HG03135 (cell line): Measurements from ENCODE around the gene ZNG1E.
"Not testable (repeated sequence)": the region's sequence is repeated elsewhere in the genome, so short reads cannot be mapped to it uniquely, and the experiment has no call there.

ENCODE experiments used
- ATAC-seq: cut with Tn5 transposase; IDR thresholded peaks from one replicate; pipeline ENCODE4 v1.9.1; 2021; ENCODE audit warnings: mild to moderate bottlenecking, moderate library complexity; ENCODE audit not compliant: unreplicated experiment

Gene ZNG1E

DNA sequence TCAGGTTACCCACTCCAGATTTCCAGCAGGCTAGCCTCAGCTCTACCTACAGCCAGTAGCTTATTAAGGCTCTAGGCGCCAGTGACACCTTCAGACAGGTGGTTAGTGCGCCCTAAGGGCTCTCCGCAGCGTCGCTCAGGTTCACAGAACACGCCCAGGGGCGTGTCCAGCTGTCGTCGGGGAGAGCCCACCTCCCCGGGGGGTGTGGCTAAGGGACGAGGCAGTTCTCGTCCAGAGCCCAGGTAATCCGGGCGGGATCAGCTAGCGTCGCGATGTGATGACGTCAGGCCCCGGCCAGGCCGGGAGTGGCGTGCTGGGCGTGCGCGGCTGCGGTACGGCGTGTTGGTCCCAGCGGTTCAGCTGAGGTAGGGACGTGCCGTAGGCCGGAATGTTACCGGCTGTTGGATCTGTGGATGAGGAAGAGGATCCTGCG is at the start of gene ZNG1E:
TSS of gene ZNG1E (plus strand) at position 340 of the 433 bp plus-strand sequence. CDS start at position 389, 49 bp downstream.
- not testable (repeated sequence) for ATAC-seq

DNA sequence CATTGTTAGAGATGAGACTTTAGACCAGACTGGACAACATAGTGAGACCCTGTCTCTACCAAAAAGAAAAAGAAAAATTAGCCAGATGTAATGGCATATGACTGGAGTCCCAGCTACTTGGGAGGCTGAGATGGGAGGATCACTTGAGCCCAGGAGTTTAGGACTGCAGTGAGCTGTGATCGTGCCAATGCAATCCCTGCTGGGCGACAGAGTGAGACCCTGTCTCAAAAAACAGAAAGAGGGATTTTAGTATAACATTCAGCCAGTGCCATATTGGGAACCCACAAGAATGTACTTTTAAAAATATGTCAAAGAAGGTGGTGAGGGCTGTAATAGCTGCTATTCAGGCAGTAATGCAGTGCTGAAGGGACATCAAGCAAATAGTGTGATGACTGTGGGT is 2.1 kb upstream of the ZNG1E start:
- ATAC-seq: not testable (repeated sequence)

DNA sequence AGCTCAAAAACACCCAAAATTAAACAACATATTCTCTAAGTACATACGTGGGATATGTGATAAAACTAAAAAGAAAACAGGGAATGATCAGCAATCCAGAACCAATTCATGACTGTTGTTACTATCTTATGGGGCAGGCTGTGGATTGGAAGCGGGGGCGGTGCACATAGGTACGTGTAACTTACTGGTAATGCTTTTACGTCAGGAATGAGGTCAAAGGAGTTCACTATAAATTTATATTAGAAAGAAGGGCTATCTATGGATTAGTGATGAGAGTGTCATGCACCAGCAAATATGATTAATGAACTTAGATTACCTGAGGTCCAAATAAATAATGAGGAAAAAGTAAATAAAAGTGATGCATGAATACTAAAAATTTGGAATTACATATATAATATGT is 710 bp upstream of the ZNG1E start:
- ATAC-seq: not testable (repeated sequence)

DNA sequence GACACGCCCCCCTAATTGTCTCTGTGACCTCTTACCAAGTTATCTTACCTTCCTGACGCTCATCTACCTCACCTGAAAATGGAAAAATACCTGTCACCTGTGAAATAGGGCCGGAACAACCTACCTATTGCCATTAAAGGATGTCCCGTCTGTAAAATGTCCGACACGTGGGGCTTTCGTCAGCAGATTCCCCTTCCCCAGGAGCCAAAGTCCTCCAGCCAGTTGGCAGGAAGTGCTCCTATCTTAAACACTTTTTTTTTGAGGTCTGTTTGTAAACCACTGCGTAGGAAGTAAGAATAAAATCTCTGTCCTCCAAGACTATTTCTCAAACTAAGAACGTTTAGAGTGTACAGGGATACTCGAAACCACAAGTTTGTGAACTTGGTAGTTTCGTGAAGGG is 661 bp downstream of the ZNG1E start:
- ATAC-seq: not testable (repeated sequence)

DNA sequence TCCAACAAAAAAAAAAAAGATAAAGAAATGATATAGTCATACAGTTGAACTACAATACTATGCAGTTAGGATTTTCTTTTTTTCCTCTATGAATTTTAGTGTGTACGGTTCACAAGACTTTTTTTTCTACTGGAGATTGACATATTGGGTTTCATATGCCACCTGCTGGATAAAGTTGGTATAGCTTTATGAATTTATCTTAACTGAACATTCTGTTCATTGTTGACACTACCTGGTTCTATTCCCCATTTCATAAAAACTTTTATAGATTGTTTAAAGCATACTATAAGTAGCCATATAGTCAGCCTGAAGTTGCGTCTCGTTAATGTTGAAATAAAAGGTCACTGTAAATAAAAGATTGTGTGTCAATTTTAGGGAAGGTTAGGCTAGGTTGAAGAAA is 2.8 kb downstream of the ZNG1E start:
- not testable (repeated sequence) for ATAC-seq

DNA sequence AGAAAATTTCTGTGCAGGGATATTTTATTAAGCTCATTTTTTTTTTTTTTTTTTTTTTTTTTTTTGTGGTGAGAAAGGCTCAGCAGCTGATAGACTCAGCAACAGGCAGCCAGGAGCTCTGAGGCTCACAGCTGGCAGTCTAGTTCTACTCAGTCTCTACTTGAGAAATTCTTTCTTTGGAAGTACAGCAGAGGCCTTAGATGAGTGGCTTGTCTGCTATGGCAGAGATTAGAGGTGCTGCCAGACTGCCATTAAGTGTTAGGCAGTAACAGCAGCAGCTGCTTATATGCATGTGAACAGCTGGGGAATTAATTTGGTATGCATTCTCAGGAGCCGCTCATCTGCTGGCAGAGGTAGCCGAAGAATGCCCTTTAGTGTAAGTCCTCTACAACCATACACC is 27.8 kb downstream of the ZNG1E start:
- not testable (repeated sequence) for ATAC-seq

DNA sequence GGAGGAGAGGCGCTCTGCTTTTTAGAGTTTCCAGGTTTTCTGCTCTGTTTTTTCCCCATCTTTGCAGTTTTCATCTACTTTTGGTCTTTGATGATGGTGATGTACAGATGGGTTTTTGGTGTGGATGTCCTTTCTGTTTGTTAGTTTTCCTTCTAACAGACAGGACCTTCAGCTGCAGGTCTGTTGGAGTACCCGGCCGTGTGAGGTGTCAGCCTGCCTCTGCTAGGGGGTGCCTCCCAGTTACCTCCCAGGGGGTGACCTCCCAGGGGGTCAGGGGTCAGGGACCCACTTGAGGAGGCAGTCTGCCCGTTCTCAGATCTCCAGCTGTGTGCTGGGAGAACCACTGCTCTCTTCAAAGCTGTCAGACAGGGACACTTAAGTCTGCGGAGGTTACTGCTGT is 38.7 kb downstream of the ZNG1E start:
- ATAC-seq: not testable (repeated sequence)

DNA sequence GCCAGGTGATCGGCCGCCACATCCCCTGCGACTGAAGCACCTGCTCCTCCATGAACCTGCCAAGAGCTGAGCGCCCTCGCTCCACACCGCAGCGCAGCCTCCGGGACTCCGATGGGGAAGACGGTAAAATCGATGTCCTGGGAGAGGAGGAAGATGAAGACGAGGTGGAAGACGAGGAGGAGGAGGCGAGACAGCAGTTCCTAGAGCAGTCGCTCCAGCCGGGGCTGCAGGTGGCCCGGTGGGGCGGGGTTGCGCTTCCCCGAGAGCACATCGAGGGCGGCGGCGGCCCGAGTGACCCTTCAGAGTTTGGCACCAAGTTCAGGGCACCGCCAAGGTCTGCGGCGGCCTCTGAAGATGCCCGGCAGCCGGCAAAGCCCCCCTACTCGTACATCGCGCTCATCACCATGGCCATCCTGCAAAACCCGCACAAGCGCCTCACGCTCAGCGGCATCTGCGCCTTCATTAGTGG is 61.4 kb downstream of the ZNG1E start, which contains the start of gene FOXD4L4:
TSS of gene FOXD4L4 (plus strand) at position 51 of the 469 bp plus-strand sequence. CDS start at position 51, 0 bp downstream.
- not testable (repeated sequence) for ATAC-seq

DNA sequence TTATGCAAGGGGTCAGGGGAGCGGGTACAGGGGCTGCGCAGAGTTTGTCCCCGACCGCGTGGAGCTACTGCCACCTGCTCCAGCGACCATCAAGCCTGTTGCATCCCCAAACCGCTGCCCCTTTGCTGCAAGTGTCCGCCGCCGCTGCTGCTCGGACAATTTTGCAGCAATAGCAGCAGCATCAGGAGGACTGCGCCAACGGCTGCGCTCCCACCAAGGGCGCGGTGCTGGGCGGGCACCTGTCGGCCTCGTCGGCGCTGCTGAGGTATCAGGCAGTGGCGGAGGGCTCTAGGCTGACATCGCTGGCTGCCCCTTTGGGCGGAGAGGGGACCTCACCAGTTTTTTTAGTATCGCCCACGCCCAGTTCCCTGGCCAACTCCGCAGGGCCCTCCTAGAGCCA is 62.4 kb downstream of the ZNG1E start:
- not testable (repeated sequence) for ATAC-seq
